Activated naive CD8-positive, alpha-beta T cell treated with anti-CD3 and anti-CD28 coated beads, Interleukin-2, amount 50 U/mL, for 24 hours (primary cell): Measurements from ENCODE around the gene RNF220.

Experiments
- ATAC-seq: fragments of 150-1000 bp; cut with Tn5 transposase; one replicate; pipeline ENCODE4 v1.10.0; 2021
- DNase-seq: peaks from one replicate; pipeline ENCODE4 v3.0.0; 2021
- H3K27ac Mint-ChIP-seq: one replicate; pipeline ENCODE4 v1.8.0; 2021; ENCODE audit warnings: mild to moderate bottlenecking, mixed read lengths
- H3K27me3 Mint-ChIP-seq: one replicate; pipeline ENCODE4 v1.8.0; 2021; ENCODE audit warnings: mixed read lengths
- H3K36me3 Mint-ChIP-seq: one replicate; pipeline ENCODE4 v1.8.0; 2021; ENCODE audit warnings: low read depth, mixed read lengths
- H3K4me1 Mint-ChIP-seq: one replicate; pipeline ENCODE4 v1.8.0; 2021; ENCODE audit warnings: mixed read lengths
- H3K4me3 Mint-ChIP-seq: one replicate; pipeline ENCODE4 v1.8.0; 2021; ENCODE audit warnings: mild to moderate bottlenecking, moderate library complexity, mixed read lengths
- H3K9me3 Mint-ChIP-seq: one replicate; pipeline ENCODE4 v1.8.0; 2021; ENCODE audit warnings: mixed read lengths

The RNF220 gene

GRCh38 chr1:44389437-44389836 is 15.6 kb upstream of the RNF220 start:
- ATAC-seq (no peak), DNase-seq (no peak)
- Mint-ChIP-seq H3K4me3 (no peak overlapping the region), H3K36me3 (no peaks in the 10 kb centered on the region), H3K27ac (no peak overlapping the region), H3K4me1 (no peaks in the 10 kb centered on the region), H3K27me3 (peaks cover 16% of the 10 kb centered on the region), H3K9me3 (no peaks in the 10 kb centered on the region)

- H3K4me1 Mint-ChIP-seq = no peaks in the 10 kb centered on the region
- H3K9me3 Mint-ChIP-seq = no peaks in the 10 kb centered on the region
- no peak overlapping the region for H3K27ac Mint-ChIP-seq
- peaks cover 19% of the 10 kb centered on the region for H3K27me3 Mint-ChIP-seq
- ATAC-seq (no peak), DNase-seq (no peak)
- no peak overlapping the region for H3K4me3 Mint-ChIP-seq
- no peaks in the 10 kb centered on the region for H3K36me3 Mint-ChIP-seq
These were observed 14.8 kb upstream of the RNF220 start for GRCh38 chr1:44390277-44390676.

- no peak for ATAC-seq
- Mint-ChIP-seq H3K4me1 (peaks cover 24% of the 10 kb centered on the region), H3K4me3 (no peak overlapping the region), H3K9me3 (no peaks in the 10 kb centered on the region), H3K27me3 (peaks cover 70% of the 10 kb centered on the region), H3K36me3 (no peaks in the 10 kb centered on the region), H3K27ac (no peak overlapping the region)
- DNase-seq = no peak
These were observed 3.5 kb upstream of the RNF220 start for GRCh38 chr1:44401256-44402228.

GRCh38 chr1:44405798-44406736 is 1.0 kb downstream of the RNF220 start:
- DNase-seq = peak; percentile 33
- Mint-ChIP-seq H3K9me3 (no peaks in the 10 kb centered on the region), H3K4me3 (peak overlapping the region; percentile 79), H3K36me3 (no peaks in the 10 kb centered on the region), H3K4me1 (peaks cover 36% of the 10 kb centered on the region), H3K27me3 (peaks cover 48% of the 10 kb centered on the region), H3K27ac (no peak overlapping the region)
- peak; percentile 59 for ATAC-seq

- peaks cover 42% of the 10 kb centered on the region for H3K27me3 Mint-ChIP-seq
- peak; percentile 29 for DNase-seq
- H3K4me3 Mint-ChIP-seq = peak overlapping the region; percentile 79
- H3K4me1 Mint-ChIP-seq = peaks cover 36% of the 10 kb centered on the region
- no peaks in the 10 kb centered on the region for H3K36me3 Mint-ChIP-seq
- no peaks in the 10 kb centered on the region for H3K9me3 Mint-ChIP-seq
- ATAC-seq = peak; percentile 8
- no peak overlapping the region for H3K27ac Mint-ChIP-seq
These were observed 1.8 kb downstream of the RNF220 start for GRCh38 chr1:44406737-44407429.

GRCh38 chr1:44407430-44408211 is 2.6 kb downstream of the RNF220 start:
- Mint-ChIP-seq H3K9me3 (no peaks in the 10 kb centered on the region), H3K27ac (no peak overlapping the region), H3K4me3 (peak overlapping the region; percentile 52), H3K4me1 (peaks cover 36% of the 10 kb centered on the region), H3K27me3 (peaks cover 36% of the 10 kb centered on the region), H3K36me3 (no peaks in the 10 kb centered on the region)
- ATAC-seq = peak; percentile 17
- DNase-seq = peak; percentile 28

GRCh38 chr1:44408212-44408582 is 3.1 kb downstream of the RNF220 start:
- peaks cover 36% of the 10 kb centered on the region for H3K4me1 Mint-ChIP-seq
- ATAC-seq (no peak), DNase-seq (no peak)
- peaks cover 30% of the 10 kb centered on the region for H3K27me3 Mint-ChIP-seq
- peak overlapping the region; percentile 52 for H3K4me3 Mint-ChIP-seq
- no peaks in the 10 kb centered on the region for H3K36me3 Mint-ChIP-seq
- H3K27ac Mint-ChIP-seq = no peak overlapping the region
- H3K9me3 Mint-ChIP-seq = no peaks in the 10 kb centered on the region

GRCh38 chr1:44408632-44409602 is 3.9 kb downstream of the RNF220 start:
- peak overlapping the region; percentile 52 for H3K4me3 Mint-ChIP-seq
- peaks cover 25% of the 10 kb centered on the region for H3K27me3 Mint-ChIP-seq
- no peak overlapping the region for H3K27ac Mint-ChIP-seq
- H3K9me3 Mint-ChIP-seq = no peaks in the 10 kb centered on the region
- DNase-seq (peak; percentile 14), ATAC-seq (no peak)
- H3K4me1 Mint-ChIP-seq = peaks cover 36% of the 10 kb centered on the region
- no peaks in the 10 kb centered on the region for H3K36me3 Mint-ChIP-seq

GRCh38 chr1:44409757-44410156 is 4.7 kb downstream of the RNF220 start:
- no peaks in the 10 kb centered on the region for H3K9me3 Mint-ChIP-seq
- DNase-seq (no peak), ATAC-seq (no peak)
- no peak overlapping the region for H3K4me3 Mint-ChIP-seq
- H3K4me1 Mint-ChIP-seq = peaks cover 36% of the 10 kb centered on the region
- no peaks in the 10 kb centered on the region for H3K36me3 Mint-ChIP-seq
- H3K27me3 Mint-ChIP-seq = peaks cover 20% of the 10 kb centered on the region
- H3K27ac Mint-ChIP-seq = no peak overlapping the region

- DNase-seq = no peak
- H3K27me3 Mint-ChIP-seq = peaks cover 24% of the 10 kb centered on the region
- no peak for ATAC-seq
- no peak overlapping the region for H3K27ac Mint-ChIP-seq
- H3K9me3 Mint-ChIP-seq = no peaks in the 10 kb centered on the region
- H3K36me3 Mint-ChIP-seq = no peaks in the 10 kb centered on the region
- no peak overlapping the region for H3K4me3 Mint-ChIP-seq
- H3K4me1 Mint-ChIP-seq = peaks cover 20% of the 10 kb centered on the region
These were observed 6.8 kb downstream of the RNF220 start for GRCh38 chr1:44411861-44412260.

- Mint-ChIP-seq H3K4me3 (no peak overlapping the region), H3K9me3 (no peaks in the 10 kb centered on the region), H3K27ac (no peak overlapping the region), H3K4me1 (peaks cover 20% of the 10 kb centered on the region), H3K27me3 (peaks cover 28% of the 10 kb centered on the region), H3K36me3 (no peaks in the 10 kb centered on the region)
- DNase-seq (no peak), ATAC-seq (no peak)
These were observed 7.5 kb downstream of the RNF220 start for GRCh38 chr1:44412601-44413000.

- Mint-ChIP-seq H3K36me3 (no peaks in the 10 kb centered on the region), H3K27me3 (peaks cover 33% of the 10 kb centered on the region), H3K4me3 (no peak overlapping the region), H3K4me1 (peaks cover 11% of the 10 kb centered on the region), H3K27ac (no peak overlapping the region), H3K9me3 (no peaks in the 10 kb centered on the region)
- ATAC-seq (no peak), DNase-seq (no peak)
These were observed 8.7 kb downstream of the RNF220 start for GRCh38 chr1:44413740-44414139.

- no peak for DNase-seq
- ATAC-seq = no peak
- Mint-ChIP-seq H3K27me3 (peaks cover 42% of the 10 kb centered on the region), H3K9me3 (no peaks in the 10 kb centered on the region), H3K27ac (no peak overlapping the region), H3K4me3 (no peak overlapping the region), H3K4me1 (peaks cover 4% of the 10 kb centered on the region), H3K36me3 (no peaks in the 10 kb centered on the region)
These were observed 10.0 kb downstream of the RNF220 start for GRCh38 chr1:44415013-44415412.
